HL-60 (cell line): ENCODE data around the gene SUV39H1.

ENCODE experiments used
- CTCF ChIP-seq: IDR thresholded peaks from one replicate; pipeline ENCODE4 v1.5.1; 2011; ENCODE audit warnings: low read length, control low read depth, inconsistent platforms; ENCODE audit not compliant: insufficient read depth
- POLR2AphosphoS5 ChIP-seq: IDR thresholded peaks from 2 replicates; pipeline ENCODE4 v1.6.1; 2012; ENCODE audit warnings: low read depth

GRCh38 chrX:48726596-48726995 lies 30.1 kb downstream of the SUV39H1 start:
- TF ChIP-seq CTCF, result no peak
- no peak for TF ChIP-seq POLR2AphosphoS5
